NCI-H526 treated with DMSO at 0.1 percent for 48 hours (cell line): Measurements from ENCODE around the gene BEST3.
"Not testable (repeated sequence)": the region's sequence is repeated elsewhere in the genome, so short reads cannot be mapped to it uniquely, and the experiment has no call there.

ENCODE experiments used
- DNase-seq: peaks from one replicate; lab custom pipeline; 2025; lab: John Stamatoyannopoulos, UW

BEST3 gene

GRCh38 chr12:69688021-69688420, 11.1 kb downstream of the BEST3 start:
- no peak for DNase-seq

- no peak for DNase-seq
Observed at GRCh38 chr12:69687390-69687789, 11.7 kb downstream of the BEST3 start.

GRCh38 chr12:69686731-69687130, 12.4 kb downstream of the BEST3 start:
- no peak for DNase-seq

GRCh38 chr12:69685810-69686209, 13.3 kb downstream of the BEST3 start:
- no peak for DNase-seq

- no peak for DNase-seq
Observed at GRCh38 chr12:69684466-69684865, 14.6 kb downstream of the BEST3 start.

- no peak for DNase-seq
Observed at GRCh38 chr12:69682110-69682755, 16.9 kb downstream of the BEST3 start.

- DNase-seq = no peak
Observed at GRCh38 chr12:69679119-69679518, 20.0 kb downstream of the BEST3 start.

- DNase-seq = no peak
Observed at GRCh38 chr12:69676257-69677012, 22.7 kb downstream of the BEST3 start.

- DNase-seq = no peak
Observed at GRCh38 chr12:69672195-69672594, 26.9 kb downstream of the BEST3 start.

- DNase-seq = no peak
Observed at GRCh38 chr12:69671597-69671996, 27.5 kb downstream of the BEST3 start.

GRCh38 chr12:69666798-69667197, 32.3 kb downstream of the BEST3 start:
- DNase-seq = no peak

GRCh38 chr12:69664930-69665377, 34.1 kb downstream of the BEST3 start:
- not testable (repeated sequence) for DNase-seq

- no peak for DNase-seq
Observed at GRCh38 chr12:69663726-69664125, 35.4 kb downstream of the BEST3 start.

- DNase-seq = no peak
Observed at GRCh38 chr12:69662764-69663163, 36.3 kb downstream of the BEST3 start.

- DNase-seq = no peak
Observed at GRCh38 chr12:69661386-69661785, 37.7 kb downstream of the BEST3 start.

GRCh38 chr12:69660164-69660863, 38.8 kb downstream of the BEST3 start:
- DNase-seq = no peak

GRCh38 chr12:69658203-69658602, 40.9 kb downstream of the BEST3 start:
- DNase-seq = no peak

- no peak for DNase-seq
Observed at GRCh38 chr12:69657376-69658137, 41.5 kb downstream of the BEST3 start.

- DNase-seq = no peak
Observed at GRCh38 chr12:69655616-69656340, 43.3 kb downstream of the BEST3 start.

GRCh38 chr12:69653703-69654102, 45.4 kb downstream of the BEST3 start:
- DNase-seq = no peak

GRCh38 chr12:69651922-69652321, 47.2 kb downstream of the BEST3 start:
- DNase-seq = no peak

- no peak for DNase-seq
Observed at GRCh38 chr12:69649529-69649928, 49.6 kb downstream of the BEST3 start.
